HG03571 (cell line): ENCODE data around the gene TMEM198.

Experiments used
- ATAC-seq: cut with Tn5 transposase; IDR thresholded peaks from one replicate; pipeline ENCODE4 v1.9.1; 2021; ENCODE audit not compliant: unreplicated experiment

Gene TMEM198

GRCh38 chr2:219543596-219544358, at the start of gene TMEM198, which contains the start of gene CHPF:
TMEM198 (plus strand) TSS chr2:219544028; CDS start chr2:219544728, 700 bp downstream.
CHPF (minus strand) TSS chr2:219543809; CDS start chr2:219543538, 271 bp downstream.
- peak; percentile 77 for ATAC-seq

DNA sequence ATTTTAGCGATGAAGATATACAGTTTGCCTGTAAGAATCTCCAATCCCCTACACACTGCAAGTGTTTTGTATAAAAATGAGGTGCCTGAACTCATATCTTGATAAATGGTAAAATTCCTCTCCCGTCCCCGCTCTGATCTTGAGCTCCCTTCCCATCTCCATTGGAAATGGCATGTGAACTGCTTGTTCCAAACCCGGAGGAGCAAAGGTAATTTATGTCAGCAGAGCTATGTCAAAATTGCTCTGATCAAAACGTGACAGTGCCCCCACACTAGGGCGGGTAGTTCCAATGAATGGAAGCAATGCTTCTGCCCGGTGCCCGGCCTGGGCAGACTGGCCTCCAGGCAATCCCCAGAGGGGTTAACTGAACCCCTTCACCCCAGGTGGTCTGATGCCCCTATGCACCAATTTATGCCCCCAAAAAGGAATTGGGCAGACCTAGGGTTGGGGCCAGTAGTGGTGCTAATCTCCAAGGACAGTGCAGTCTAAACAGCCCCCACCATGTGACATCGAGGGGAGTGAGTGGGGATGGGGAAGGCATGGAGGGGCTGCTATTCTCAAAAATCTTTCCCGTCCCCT, 48.8 kb upstream of the TMEM198 start:
- ATAC-seq, result no peak

DNA sequence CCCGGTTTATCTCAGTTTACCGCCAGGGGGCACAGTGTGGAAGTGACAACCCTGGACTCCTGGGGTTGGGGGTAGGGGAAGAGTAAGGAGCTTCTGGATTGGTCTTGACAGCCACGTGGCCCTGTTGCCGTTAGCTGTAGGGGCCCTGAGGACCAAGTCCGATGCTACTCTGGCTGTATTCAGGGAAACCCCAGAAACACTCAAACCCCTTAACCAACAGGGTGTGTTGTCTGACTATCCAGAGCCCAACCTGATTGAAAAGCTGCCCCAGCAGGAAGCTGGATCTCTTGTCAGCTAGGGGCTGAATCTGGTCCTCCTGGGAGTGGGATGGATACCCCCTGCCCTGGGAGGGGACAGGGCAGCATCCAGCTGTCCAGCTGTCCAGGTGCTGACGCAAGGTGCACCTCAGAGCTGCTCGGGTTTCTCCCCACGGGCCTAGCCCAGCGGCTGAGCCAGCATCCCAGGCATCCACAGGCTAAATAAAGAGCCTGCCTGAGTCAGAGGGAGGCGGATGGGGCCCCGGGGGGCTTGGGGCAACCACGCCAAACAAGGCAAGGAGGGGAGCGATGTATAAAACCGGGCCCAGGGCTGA, 48.2 kb upstream of the TMEM198 start:
- no peak for ATAC-seq

GRCh38 chr2:219496247-219496824, 47.5 kb upstream of the TMEM198 start:
- no peak for ATAC-seq

GRCh38 chr2:219496825-219497494, 46.9 kb upstream of the TMEM198 start:
- ATAC-seq, result no peak

- ATAC-seq, result peak; percentile 23
Observed at GRCh38 chr2:219497495-219498279, 46.1 kb upstream of the TMEM198 start.

GRCh38 chr2:219498280-219499057, 45.4 kb upstream of the TMEM198 start, which contains the start of gene GMPPA:
GMPPA (plus strand) TSS chr2:219498891; CDS start chr2:219499976, 1,085 bp downstream.
- peak; percentile 94 for ATAC-seq

DNA sequence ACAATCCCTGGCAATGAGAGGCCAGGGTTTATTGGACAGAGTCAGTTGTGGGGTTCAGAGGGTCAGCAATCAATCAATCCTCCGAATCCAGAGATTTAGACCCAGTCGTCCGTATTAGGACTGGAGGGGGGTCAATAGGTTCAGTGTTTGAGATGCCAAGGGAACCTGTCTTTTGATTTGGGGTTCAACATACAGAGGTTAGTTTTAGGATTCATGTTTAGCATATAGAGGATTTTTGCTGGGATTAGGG, 44.8 kb upstream of the TMEM198 start:
- ATAC-seq, result no peak

- ATAC-seq, result no peak
Observed at GRCh38 chr2:219499555-219499954, 44.3 kb upstream of the TMEM198 start.

DNA sequence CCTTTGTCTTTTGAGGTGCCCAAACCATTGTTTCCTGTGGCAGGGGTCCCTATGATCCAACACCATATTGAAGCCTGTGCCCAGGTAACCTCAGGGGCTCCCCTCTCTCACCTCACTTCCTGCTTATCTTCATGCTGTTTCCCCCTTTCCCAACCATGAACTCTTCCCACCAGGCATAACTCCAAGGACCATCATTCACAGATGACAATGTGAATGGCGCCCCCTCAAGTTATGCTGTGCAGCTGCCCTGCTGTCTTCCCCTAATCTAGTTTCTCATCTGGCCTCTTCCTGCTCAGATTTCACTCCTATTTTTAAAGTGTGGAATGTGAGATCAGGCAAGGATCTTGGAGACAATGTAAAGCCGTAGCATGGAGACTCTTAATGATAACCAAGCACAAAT, 43.7 kb upstream of the TMEM198 start:
- ATAC-seq, result no peak

DNA sequence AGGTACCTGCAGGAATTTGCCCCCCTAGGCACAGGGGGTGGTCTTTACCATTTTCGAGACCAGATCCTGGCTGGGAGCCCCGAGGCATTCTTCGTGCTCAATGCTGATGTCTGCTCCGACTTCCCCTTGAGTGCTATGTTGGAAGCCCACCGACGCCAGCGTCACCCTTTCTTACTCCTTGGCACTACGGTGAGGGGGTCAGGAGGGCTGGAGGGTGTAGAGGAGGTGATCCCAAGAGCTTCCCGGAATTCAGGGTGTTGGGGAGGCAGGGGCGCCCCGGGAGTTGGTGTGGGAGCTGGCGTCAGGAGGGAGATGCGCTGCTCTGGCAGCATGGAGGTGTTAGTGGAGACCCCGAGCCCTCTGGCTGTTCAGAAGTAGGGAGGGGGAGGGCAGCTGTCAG, 42.0 kb upstream of the TMEM198 start:
- ATAC-seq, result no peak

- ATAC-seq, result no peak
Observed at GRCh38 chr2:219502618-219503017, 41.2 kb upstream of the TMEM198 start.

GRCh38 chr2:219505585-219505984, 38.2 kb upstream of the TMEM198 start:
- no peak for ATAC-seq

GRCh38 chr2:219506153-219506801, 37.6 kb upstream of the TMEM198 start:
- ATAC-seq, result no peak

DNA sequence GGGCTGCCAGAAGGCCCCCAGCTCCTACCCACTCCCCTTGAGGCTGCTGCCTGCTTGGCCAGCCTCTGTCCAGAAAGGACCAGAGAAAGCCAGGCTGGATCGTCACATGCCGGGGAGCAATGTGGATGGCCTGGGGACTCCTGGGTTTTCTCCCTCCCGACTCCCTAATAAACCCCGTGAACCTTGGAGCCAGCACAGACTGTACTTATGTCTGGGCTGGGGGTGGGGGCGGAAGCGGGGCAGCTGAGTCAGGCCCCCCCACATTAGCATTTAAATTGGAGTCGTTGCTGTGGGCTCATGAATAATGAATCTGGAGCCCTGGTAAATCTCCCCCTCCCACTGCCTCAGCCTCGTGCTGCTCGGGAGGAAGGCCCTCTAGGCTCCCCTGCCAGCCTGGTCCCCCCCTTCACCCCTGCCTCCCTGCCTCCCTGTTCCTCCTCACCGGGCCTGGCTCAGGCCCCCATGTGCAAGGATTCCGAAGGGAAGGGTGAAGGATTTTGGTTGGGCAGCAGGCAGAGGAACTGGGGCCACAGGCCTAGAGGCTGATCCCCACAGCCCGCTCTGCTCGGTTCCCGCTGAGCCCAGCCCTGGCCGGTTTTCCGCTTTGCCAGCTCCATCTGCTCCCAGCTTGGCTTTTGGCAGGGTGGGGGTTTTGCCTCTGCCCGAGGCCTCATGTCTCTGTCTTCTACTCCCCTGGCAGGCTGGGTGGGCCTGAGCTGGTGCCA, 36.9 kb upstream of the TMEM198 start:
- no peak for ATAC-seq

DNA sequence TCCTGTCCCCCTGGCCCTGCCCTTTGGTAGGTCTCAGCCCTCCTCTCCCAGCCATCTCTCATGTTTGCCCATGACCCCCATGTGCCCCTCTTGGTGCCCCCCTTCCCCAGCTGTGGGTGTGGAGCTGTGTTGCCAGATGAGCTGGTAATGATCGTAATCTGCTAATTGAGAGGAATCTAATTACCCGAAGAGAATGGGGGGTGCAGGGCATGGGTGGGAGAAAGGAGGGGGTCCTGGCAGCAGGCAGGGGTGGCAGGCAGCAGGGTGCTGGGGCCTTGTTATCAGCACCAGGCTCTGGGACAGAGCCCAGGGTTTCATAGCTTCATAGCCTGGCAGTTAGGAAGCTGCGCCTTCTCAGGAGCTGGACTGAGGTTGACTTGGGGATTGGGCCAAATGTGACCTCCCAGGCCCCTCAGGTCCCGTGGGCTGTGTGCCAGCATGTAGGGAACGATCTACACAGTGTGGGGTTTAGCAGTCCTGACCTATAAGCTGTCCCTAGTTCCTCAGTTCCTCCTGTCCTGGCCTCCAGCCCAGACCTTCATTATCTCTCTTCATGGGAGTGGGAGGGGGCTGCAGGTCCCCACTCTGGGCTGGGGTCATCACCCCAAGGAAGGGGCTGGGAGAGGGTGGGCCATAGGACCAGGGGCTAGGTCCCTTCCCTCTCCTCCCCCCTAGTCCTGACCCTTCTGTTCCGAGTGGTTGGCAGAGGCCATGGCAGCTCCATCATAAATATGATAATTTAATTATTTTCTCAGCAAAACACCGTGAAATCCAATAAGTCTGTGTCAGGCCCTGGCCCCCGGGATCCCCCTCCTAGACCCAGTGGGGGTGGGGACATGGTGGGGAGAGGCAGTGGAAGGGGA, 36.0 kb upstream of the TMEM198 start:
- no peak for ATAC-seq

DNA sequence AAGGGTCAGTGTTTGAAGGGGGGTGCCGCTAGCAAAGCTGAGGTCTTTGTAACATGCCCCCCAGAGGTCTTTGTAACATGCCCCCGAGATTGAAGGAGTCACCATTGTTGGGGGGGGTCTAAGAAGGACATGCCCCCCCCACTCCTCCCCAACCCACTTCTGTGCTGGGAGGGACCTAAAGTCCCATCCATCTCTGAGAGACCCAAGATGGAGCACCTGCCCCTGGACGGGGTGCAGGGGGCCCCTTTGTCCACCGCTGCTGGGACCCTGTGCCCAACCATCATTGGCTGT, 35.4 kb upstream of the TMEM198 start:
- no peak for ATAC-seq
